Measurements from ENCODE around the gene TAF4B. TPM values are rescaled to one million over a fixed set of nuclear protein-coding genes. Genes with fewer than 3 reads are reported as not detected.
"Not testable (repeated sequence)": the region's sequence is repeated elsewhere in the genome, so short reads cannot be mapped to it uniquely, and the experiment has no call there.

TAF4B gene
- total and polyA plus RNA-seq, 3 donors from 2014 or later, result 11.6 to 57.5 (median 55.9) TPM

DNA sequence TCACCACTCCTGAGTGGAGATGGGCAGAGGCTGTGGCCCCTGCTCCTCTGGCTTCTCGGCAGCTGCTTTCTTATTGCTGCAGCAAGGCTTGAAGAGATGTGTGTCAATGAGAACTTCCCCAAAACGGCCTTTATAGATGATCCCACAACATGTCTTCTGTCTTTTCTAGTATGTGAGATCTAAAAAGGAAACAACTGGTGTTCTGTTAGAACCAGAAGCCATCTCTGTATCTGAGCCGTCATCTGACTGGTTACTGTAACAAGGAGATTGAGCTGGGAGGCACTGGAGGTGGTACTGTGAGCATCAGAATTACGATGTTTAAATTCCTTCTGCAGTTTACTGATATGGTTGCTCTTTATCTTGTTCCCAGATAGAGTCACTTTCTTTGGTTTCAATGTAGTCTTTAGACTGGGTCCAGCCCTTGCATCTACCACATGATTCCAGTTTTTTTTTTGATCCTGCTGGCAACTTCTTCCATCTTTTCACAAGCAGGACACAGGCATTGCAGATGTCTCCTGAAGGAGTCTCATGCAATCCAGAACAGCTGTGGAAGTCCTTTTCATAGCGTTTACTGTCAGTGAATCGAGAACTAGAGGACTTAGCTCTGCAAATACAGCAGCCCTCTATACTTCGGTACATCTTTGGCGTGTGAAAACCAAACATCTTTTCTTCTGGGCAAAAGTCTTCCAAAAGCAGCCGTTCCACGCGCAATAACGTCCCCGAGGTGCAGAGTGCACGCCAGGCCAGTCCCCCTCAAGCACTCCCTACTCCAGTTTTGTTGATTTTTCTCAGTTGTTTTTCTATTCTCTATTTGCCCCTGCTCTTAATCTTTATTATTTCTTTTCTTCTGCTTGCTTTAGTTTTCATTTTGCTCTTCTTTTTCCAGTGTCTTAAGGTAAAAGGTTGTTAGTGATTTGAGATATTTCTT, 29.7 kb downstream of the TAF4B start:
- WGBS, 2 donors, result 59 to 72% methylated on average over 14 of the region's 14 CpGs
- TF ChIP-seq POLR2A (IDR thresholded peaks at IDR 0.05), result no peak
- TF ChIP-seq, protein P1, sequence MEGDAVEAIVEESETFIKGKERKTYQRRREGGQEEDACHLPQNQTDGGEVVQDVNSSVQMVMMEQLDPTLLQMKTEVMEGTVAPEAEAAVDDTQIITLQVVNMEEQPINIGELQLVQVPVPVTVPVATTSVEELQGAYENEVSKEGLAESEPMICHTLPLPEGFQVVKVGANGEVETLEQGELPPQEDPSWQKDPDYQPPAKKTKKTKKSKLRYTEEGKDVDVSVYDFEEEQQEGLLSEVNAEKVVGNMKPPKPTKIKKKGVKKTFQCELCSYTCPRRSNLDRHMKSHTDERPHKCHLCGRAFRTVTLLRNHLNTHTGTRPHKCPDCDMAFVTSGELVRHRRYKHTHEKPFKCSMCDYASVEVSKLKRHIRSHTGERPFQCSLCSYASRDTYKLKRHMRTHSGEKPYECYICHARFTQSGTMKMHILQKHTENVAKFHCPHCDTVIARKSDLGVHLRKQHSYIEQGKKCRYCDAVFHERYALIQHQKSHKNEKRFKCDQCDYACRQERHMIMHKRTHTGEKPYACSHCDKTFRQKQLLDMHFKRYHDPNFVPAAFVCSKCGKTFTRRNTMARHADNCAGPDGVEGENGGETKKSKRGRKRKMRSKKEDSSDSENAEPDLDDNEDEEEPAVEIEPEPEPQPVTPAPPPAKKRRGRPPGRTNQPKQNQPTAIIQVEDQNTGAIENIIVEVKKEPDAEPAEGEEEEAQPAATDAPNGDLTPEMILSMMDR (IDR thresholded peaks at IDR 0.05), result no peak
- no peaks in the 10 kb centered on the region for H3K9me3 ChIP-seq
- no peaks in the 10 kb centered on the region for H3K36me3 ChIP-seq (ENCODE audit: low read depth, missing control alignments)
- peak overlapping the region; percentile 17 to 55 for H3K27ac ChIP-seq
- H3K27me3 ChIP-seq, result no peaks in the 10 kb centered on the region
- peak; percentile 45 for DNase-seq
- no peak overlapping the region for H3K4me3 ChIP-seq
- H3K4me1 ChIP-seq, result peaks cover 9% of the 10 kb centered on the region
- intact Hi-C loops (cut with DNase I; ENCODE audit: low total_unique reads), result no loop called here

DNA sequence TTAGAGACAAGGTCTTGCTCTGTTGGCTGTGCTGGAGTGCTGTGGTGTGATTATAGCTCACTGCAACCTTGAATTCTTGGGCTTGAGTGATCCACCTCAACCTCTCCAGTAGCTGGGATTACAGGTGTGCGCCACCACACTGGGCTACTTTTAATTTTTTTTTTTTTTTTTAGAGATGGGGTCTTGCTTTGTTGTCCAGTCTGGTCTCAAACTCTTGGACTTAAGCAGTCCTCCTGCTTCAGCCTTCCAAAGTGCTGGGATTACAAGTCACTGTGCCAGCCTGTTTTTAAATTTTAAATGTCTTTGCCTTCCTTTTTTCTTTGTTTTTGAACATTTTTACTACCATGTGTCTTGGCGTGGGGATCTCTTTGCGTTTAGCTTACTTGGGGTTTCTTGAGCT, 32.5 kb downstream of the TAF4B start:
- peaks cover 9% of the 10 kb centered on the region for H3K4me1 ChIP-seq
- no peaks in the 10 kb centered on the region for H3K27me3 ChIP-seq
- H3K4me3 ChIP-seq, result no peak overlapping the region
- intact Hi-C loops (cut with DNase I; ENCODE audit: low total_unique reads), result no loop called here
- DNase-seq, result no peak
- no peaks in the 10 kb centered on the region for H3K9me3 ChIP-seq
- no peaks in the 10 kb centered on the region for H3K36me3 ChIP-seq (ENCODE audit: low read depth, missing control alignments)
- TF ChIP-seq POLR2A (IDR thresholded peaks at IDR 0.05), result no peak
- TF ChIP-seq, protein P1 (IDR thresholded peaks at IDR 0.05), result no peak
- WGBS, 2 donors, result 88 to 98% methylated on average over 3 of the region's 3 CpGs
- no peak overlapping the region for H3K27ac ChIP-seq

DNA sequence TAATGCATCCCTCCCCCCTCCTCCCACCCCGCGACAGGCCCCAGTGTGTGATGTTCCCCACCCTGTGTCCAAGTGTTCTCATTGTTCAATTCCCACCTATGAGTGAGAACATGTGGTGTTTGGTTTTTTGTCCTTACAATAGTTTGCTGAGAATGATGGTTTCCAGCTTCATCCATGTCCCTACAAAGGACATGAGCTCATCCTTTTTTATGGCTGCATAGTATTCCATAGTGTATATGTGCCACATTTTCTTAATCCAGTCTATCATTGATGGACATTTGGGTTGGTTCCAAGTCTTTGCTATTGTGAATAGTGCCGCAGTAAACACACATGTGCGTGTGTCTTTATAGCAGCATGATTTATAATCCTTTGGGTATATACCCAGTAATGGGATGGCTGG, 33.2 kb downstream of the TAF4B start:
- 96 to 100% methylated on average over 2 to 4 of the region's 4 CpGs for WGBS, 2 donors
- H3K4me3 ChIP-seq; intact Hi-C loops (cut with DNase I; ENCODE audit: low total_unique reads): not testable (repeated sequence)

DNA sequence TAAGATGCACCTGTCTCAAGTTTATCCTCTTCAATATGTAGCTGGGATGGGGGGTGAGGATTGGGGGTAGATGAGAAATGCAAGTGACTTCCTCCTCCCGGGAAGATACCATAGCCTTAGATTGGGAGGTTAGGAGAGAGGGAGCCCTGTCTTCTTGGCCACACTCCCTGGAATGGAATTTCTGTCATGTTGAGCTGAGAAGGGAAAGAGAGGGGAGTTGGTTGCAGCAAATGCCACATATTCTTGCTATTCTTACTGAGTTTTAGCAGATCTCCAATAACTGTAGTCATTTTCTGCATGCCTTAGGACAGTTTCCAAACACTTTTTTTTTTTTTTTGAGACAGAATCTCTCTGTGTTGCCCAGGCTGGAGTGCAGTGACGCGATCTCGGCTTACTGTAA, 35.9 kb downstream of the TAF4B start:
- TF ChIP-seq POLR2A (IDR thresholded peaks at IDR 0.05), result no peak
- TF ChIP-seq, protein P1 (IDR thresholded peaks at IDR 0.05), result no peak
- H3K36me3 ChIP-seq (ENCODE audit: low read depth, missing control alignments), result no peaks in the 10 kb centered on the region
- no peaks in the 10 kb centered on the region for H3K4me1 ChIP-seq
- H3K27me3 ChIP-seq, result no peaks in the 10 kb centered on the region
- H3K4me3 ChIP-seq, result no peak overlapping the region
- WGBS, 2 donors, result 81 to 85% methylated on average over 4 of the region's 4 CpGs
- DNase-seq, result no peak
- intact Hi-C loops (cut with DNase I; ENCODE audit: low total_unique reads), result no loop called here
- H3K27ac ChIP-seq, result no peak overlapping the region
- H3K9me3 ChIP-seq, result no peaks in the 10 kb centered on the region

More for the DNA sequence above, 33.2 kb downstream of the TAF4B start:
- not testable (repeated sequence) for H3K36me3 ChIP-seq (ENCODE audit: low read depth, missing control alignments); H3K9me3 ChIP-seq; DNase-seq; H3K27me3 ChIP-seq; H3K27ac ChIP-seq; H3K4me1 ChIP-seq

DNA sequence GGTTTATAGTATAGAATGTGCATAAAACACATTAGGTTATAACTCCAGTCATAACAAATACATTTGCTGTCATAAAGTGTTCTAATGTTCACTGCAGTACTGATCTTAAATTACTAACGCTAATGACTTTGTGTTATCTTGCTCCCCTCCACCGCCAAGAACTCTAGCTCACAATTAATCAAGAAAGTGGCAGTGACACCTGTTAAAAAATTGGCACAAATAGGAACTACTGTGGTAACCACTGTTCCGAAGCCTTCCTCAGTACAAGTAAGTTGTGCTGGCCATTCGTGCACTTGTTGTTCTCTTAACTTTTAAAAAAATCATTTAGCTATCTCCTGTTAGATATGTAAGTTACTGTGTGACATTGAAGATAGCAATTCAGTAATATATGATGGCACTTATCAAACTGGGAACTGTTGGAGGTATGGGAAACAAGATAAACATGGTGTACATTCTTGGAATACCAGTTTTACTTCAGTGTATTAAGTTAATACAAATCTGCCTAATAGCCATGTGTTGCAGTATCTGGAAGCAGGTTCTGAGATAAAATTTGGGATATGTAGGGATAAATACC, 41.2 kb downstream of the TAF4B start:
- Histone ChIP-seq H3K27ac (no peak overlapping the region), H3K27me3 (no peaks in the 10 kb centered on the region), H3K4me1 (no peaks in the 10 kb centered on the region), H3K4me3 (no peak overlapping the region), H3K9me3 (no peaks in the 10 kb centered on the region), H3K36me3 (ENCODE audit: low read depth, missing control alignments) (no peaks in the 10 kb centered on the region)
- DNase-seq, result no peak
- WGBS, 2 donors, result 66 to 70% methylated on average over 4 of the region's 4 CpGs
- no peak for TF ChIP-seq POLR2A (IDR thresholded peaks at IDR 0.05)
- TF ChIP-seq, protein P1 (IDR thresholded peaks at IDR 0.05), result no peak
- intact Hi-C loops (cut with DNase I; ENCODE audit: low total_unique reads), result no loop called here

Measured in testis (tissue), 3 donors.